Upper lobe of left lung (tissue), 6 donors: Measurements from ENCODE around the gene COCH. TPM values are rescaled to one million over a fixed set of nuclear protein-coding genes. Genes with fewer than 3 reads are reported as not detected.

Experiments
- ATAC-seq, 2 donors: fragments of 200-7000 bp; cut with Tn5 transposase; one replicate each; pipeline ENCODE4 v1.9.1; 2022; ENCODE audit warnings: mild to moderate bottlenecking in 2 of 2, moderate library complexity in 2 of 2; ENCODE audit not compliant: low FRiP score in 2 of 2
- DNase-seq, 2 donors: peaks; one replicate each; pipeline ENCODE4 v3.0.0-alpha.2; 2019 to 2020
- H3K27ac ChIP-seq, 4 donors: fragments of 200-600 bp; sonication (generic); one replicate each; pipeline ENCODE4 v1.5.1; 2016 to 2019
- H3K27me3 ChIP-seq, 4 donors: fragments of 200-600 bp; sonication (generic); one replicate each; pipeline ENCODE4 v1.5.1; 2017 to 2019
- H3K36me3 ChIP-seq, 4 donors: fragments of 200-600 bp; sonication (generic); one replicate each; pipeline ENCODE4 v1.5.1; 2016 to 2019
- H3K4me1 ChIP-seq, 4 donors: fragments of 200-600 bp; sonication (generic); one replicate each; pipeline ENCODE4 v1.5.1; 2018 to 2019
- H3K4me3 ChIP-seq, 4 donors: fragments of 200-600 bp; sonication (generic); one replicate each; pipeline ENCODE4 v1.5.1; 2017 to 2019; ENCODE audit warnings: mild to moderate bottlenecking in 2 of 4, moderate library complexity in 1 of 4
- H3K9me3 ChIP-seq, 4 donors: fragments of 200-600 bp; sonication (generic); one replicate each; pipeline ENCODE4 v1.5.1; 2018 to 2019
- EP300 ChIP-seq, 4 donors: sonication (generic); formaldehyde crosslinking; IDR thresholded peaks; one replicate each; pipeline ENCODE4 v1.5.1; 2017; ENCODE audit warnings: antibody characterized with exemption in 4 of 4, control low read depth in 2 of 4
- POLR2A ChIP-seq, 4 donors: fragments of 450-650 bp; IDR thresholded peaks; one replicate each; pipeline ENCODE4 v1.5.1; 2016 to 2017; ENCODE audit warnings: antibody characterized with exemption in 4 of 4, mild to moderate bottlenecking in 2 of 4
- POLR2AphosphoS5 ChIP-seq, 2 donors: sonication (generic); formaldehyde crosslinking; IDR thresholded peaks; one replicate each; pipeline ENCODE4 v1.5.1; 2017; ENCODE audit warnings: antibody characterized with exemption in 2 of 2
- WGBS, 2 donors: methylation state at CpG; one replicate each; pipeline ENCODE4 v1.1.5; 2017 to 2018; 5-methylcytosine and 5-hydroxymethylcytosine counted together
- total RNA-seq, 6 donors: library from RNA; depleted of rRNA in 4 of 6; stranded (reverse); fragments of >200 nt in 4 of 6; gene quantifications; one replicate each; pipeline versions ENCODE4 v1.1.0 to v1.2.1, GENCODE V29; 2016 to 2021
- TF ChIP-seq, protein P1 (sequence below), 6 experiments: fragments of 450-650 bp in 4 of 6; fragments of 200-600 bp in 2 of 6; sonication (generic) in 2 of 6; IDR thresholded peaks; one replicate each; pipeline ENCODE4 v1.5.1; 2016 to 2019; ENCODE audit warnings: antibody characterized with exemption in 6 of 6
- donor health status: DM: no; HTN: no; CAD: no; lungs with moderate emphysema.
- donor health status: DM: no; HTN: yes; CAD: no; lungs with severe emphysema.

COCH gene
- total RNA-seq, 6 donors from 2014 or later, result 0.15 to 0.86 (median 0.55) TPM; not detected in 2

- no peaks in the 10 kb centered on the region for H3K36me3 ChIP-seq
- WGBS, 2 donors, result 67 to 82% methylated on average over 20 of the region's 20 CpGs
- ATAC-seq (no peak), DNase-seq (no peak)
- H3K9me3 ChIP-seq, result no peaks in the 10 kb centered on the region
- TF ChIP-seq, protein P1, sequence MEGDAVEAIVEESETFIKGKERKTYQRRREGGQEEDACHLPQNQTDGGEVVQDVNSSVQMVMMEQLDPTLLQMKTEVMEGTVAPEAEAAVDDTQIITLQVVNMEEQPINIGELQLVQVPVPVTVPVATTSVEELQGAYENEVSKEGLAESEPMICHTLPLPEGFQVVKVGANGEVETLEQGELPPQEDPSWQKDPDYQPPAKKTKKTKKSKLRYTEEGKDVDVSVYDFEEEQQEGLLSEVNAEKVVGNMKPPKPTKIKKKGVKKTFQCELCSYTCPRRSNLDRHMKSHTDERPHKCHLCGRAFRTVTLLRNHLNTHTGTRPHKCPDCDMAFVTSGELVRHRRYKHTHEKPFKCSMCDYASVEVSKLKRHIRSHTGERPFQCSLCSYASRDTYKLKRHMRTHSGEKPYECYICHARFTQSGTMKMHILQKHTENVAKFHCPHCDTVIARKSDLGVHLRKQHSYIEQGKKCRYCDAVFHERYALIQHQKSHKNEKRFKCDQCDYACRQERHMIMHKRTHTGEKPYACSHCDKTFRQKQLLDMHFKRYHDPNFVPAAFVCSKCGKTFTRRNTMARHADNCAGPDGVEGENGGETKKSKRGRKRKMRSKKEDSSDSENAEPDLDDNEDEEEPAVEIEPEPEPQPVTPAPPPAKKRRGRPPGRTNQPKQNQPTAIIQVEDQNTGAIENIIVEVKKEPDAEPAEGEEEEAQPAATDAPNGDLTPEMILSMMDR (IDR thresholded peaks at IDR 0.05), result no peak
- TF ChIP-seq POLR2A (IDR thresholded peaks at IDR 0.05), result no peak
- no peak for TF ChIP-seq EP300 (IDR thresholded peaks at IDR 0.05)
- TF ChIP-seq POLR2AphosphoS5 (IDR thresholded peaks at IDR 0.05), result no peak
- H3K4me3 ChIP-seq, result peak overlapping the region in 3 of 4 donors; percentile 47 to 63 (median 61)
- H3K27me3 ChIP-seq, result peaks cover 0 to 27% (median 13%) of the 10 kb centered on the region in 4 donors
- H3K27ac ChIP-seq, result no peak overlapping the region
- H3K4me1 ChIP-seq, result peaks cover 17 to 24% (median 19%) of the 10 kb centered on the region in 4 donors
Observed at GRCh38 chr14:30873308-30874119, 845 bp upstream of the COCH start.

DNA sequence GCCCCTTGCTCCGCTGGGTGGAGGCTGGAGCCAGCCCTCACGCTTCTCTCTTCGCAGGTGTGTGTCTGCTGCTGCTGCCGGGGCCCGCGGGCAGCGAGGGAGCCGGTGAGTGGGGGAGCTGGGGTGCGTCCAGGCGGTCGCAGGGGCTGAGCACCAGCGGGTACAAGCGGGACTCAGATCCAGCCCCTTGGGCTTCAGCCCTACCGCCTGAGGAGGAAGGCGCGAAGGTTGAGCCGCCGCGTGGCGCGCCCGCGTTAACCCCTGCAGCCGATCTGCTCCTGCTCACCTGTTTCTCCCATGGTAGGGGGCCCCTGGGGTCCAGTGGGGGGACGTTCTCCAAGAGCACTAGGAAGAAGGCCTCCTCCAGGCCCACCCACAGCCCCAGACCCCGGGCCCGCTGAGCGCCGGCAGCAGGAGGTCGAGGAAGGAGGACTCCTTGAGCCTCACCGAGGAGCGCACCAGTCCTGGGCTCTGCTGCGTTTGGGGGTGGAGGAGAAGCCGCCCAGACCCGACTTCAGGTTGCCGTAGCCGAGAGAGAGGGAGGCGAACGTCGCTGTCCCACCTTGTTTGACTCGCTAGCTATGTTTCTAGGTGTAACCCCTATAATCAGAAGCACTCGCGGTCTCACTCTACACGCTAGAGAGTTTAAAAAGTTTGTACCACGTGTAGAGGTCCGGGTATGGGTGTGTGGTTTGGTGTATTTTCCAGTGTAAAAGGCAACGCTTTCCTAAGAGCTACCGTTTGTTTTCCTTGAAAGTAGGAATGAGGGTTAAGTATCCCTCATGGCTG lies 834 bp downstream of the COCH start:
- peak; percentile 50 for ATAC-seq
- DNase-seq, result peak in 1 of 2 donors; percentile 87
- H3K36me3 ChIP-seq, result no peaks in the 10 kb centered on the region
- H3K27me3 ChIP-seq, result peaks cover 0 to 27% (median 13%) of the 10 kb centered on the region in 4 donors
- H3K27ac ChIP-seq, result no peak overlapping the region
- H3K4me1 ChIP-seq, result peaks cover 17 to 24% (median 19%) of the 10 kb centered on the region in 4 donors
- 6 to 8% methylated on average over 12 to 38 of the region's 48 CpGs for WGBS, 2 donors
- H3K4me3 ChIP-seq, result peak overlapping the region; percentile 5 to 63 (median 54)
- H3K9me3 ChIP-seq, result no peaks in the 10 kb centered on the region
- no peak for TF ChIP-seq POLR2AphosphoS5 (IDR thresholded peaks at IDR 0.05)
- no peak for TF ChIP-seq POLR2A (IDR thresholded peaks at IDR 0.05)
- no peak for TF ChIP-seq EP300 (IDR thresholded peaks at IDR 0.05)
- TF ChIP-seq, protein P1 (IDR thresholded peaks at IDR 0.05), result no peak

GRCh38 chr14:30875788-30876053 lies 1.4 kb downstream of the COCH start:
- 33 to 34% methylated on average over 9 of the region's 9 CpGs for WGBS, 2 donors
- Histone ChIP-seq H3K27me3 (peaks cover 0 to 27% (median 13%) of the 10 kb centered on the region in 4 donors), H3K4me1 (peaks cover 17 to 24% (median 19%) of the 10 kb centered on the region in 4 donors), H3K27ac (no peak overlapping the region), H3K36me3 (no peaks in the 10 kb centered on the region), H3K9me3 (no peaks in the 10 kb centered on the region), H3K4me3 (peak overlapping the region in 1 of 4 donors; percentile 63)
- DNase-seq (no peak), ATAC-seq (no peak)
- TF ChIP-seq, protein P1 (IDR thresholded peaks at IDR 0.05), result no peak
- TF ChIP-seq POLR2AphosphoS5 (IDR thresholded peaks at IDR 0.05), result no peak
- no peak for TF ChIP-seq POLR2A (IDR thresholded peaks at IDR 0.05)
- no peak for TF ChIP-seq EP300 (IDR thresholded peaks at IDR 0.05)

GRCh38 chr14:30876692-30877091 lies 2.3 kb downstream of the COCH start:
- no peak for ATAC-seq
- Histone ChIP-seq H3K9me3 (no peaks in the 10 kb centered on the region), H3K27ac (no peak overlapping the region), H3K4me3 (no peak overlapping the region), H3K4me1 (peaks cover 17 to 24% (median 19%) of the 10 kb centered on the region in 4 donors), H3K27me3 (peaks cover 0 to 27% (median 13%) of the 10 kb centered on the region in 4 donors), H3K36me3 (no peaks in the 10 kb centered on the region)
- no peak for DNase-seq
- 65 to 76% methylated on average over 4 of the region's 4 CpGs for WGBS, 2 donors
- TF ChIP-seq EP300 (IDR thresholded peaks at IDR 0.05), result no peak

DNA sequence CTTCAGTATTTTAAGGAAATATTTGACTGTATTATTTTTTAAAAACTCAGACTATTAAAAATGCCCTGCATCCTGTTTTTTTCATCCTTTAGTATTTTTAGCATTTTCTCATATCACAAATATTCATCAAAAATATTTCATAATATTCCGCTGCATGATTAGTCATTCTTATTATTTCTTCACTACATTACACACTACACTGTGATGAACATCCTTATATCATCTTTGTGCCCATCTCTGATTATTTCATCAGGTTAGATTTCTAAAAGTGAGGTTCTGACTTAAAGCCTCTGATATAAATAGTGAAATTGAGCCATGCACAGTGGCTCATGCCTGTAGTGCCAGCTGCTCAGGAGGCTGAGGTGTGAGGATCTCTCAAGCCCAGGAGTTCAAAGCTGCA lies 8.1 kb downstream of the COCH start:
- 31 to 78% methylated on average over 1 of the region's 1 CpG for WGBS, 2 donors
- Histone ChIP-seq H3K4me3 (no peak overlapping the region), H3K4me1 (no peaks in the 10 kb centered on the region), H3K27me3 (no peaks in the 10 kb centered on the region), H3K27ac (no peak overlapping the region), H3K9me3 (no peaks in the 10 kb centered on the region), H3K36me3 (no peaks in the 10 kb centered on the region)
- TF ChIP-seq, protein P1 (IDR thresholded peaks at IDR 0.05), result no peak
- no peak for TF ChIP-seq POLR2AphosphoS5 (IDR thresholded peaks at IDR 0.05)
- no peak for TF ChIP-seq POLR2A (IDR thresholded peaks at IDR 0.05)
- no peak for TF ChIP-seq EP300 (IDR thresholded peaks at IDR 0.05)
- DNase-seq (no peak), ATAC-seq (no peak)
